NCI-H748 (cell line): Measurements from ENCODE around the gene NHERF2.

Experiments used
- DNase-seq: peaks from one replicate; lab custom pipeline; 2025; ENCODE audit not compliant: unreplicated experiment; lab: John Stamatoyannopoulos, UW

NHERF2 gene

GRCh38 chr16:2056681-2057407 lies 30.1 kb downstream of the NHERF2 start:
- no peak for DNase-seq

- DNase-seq = no peak
These were observed 30.7 kb downstream of the NHERF2 start for GRCh38 chr16:2057438-2057837.

GRCh38 chr16:2058420-2058819 lies 31.7 kb downstream of the NHERF2 start:
- no peak for DNase-seq

- DNase-seq = no peak
These were observed 32.2 kb downstream of the NHERF2 start for GRCh38 chr16:2058872-2059271.

- no peak for DNase-seq
These were observed 33.6 kb downstream of the NHERF2 start for GRCh38 chr16:2060346-2060745.

GRCh38 chr16:2061023-2061422 lies 34.3 kb downstream of the NHERF2 start:
- no peak for DNase-seq

GRCh38 chr16:2061526-2061925 lies 34.8 kb downstream of the NHERF2 start:
- DNase-seq = no peak

GRCh38 chr16:2062801-2063200 lies 36.1 kb downstream of the NHERF2 start:
- DNase-seq = no peak

GRCh38 chr16:2063861-2064260 lies 37.2 kb downstream of the NHERF2 start:
- DNase-seq = no peak

- no peak for DNase-seq
These were observed 37.8 kb downstream of the NHERF2 start for GRCh38 chr16:2064368-2064945.

- DNase-seq = no peak
These were observed 39.4 kb downstream of the NHERF2 start for GRCh38 chr16:2066139-2066538.

- no peak for DNase-seq
These were observed 44.1 kb downstream of the NHERF2 start for GRCh38 chr16:2070576-2071453.

- no peak for DNase-seq
These were observed 44.9 kb downstream of the NHERF2 start for GRCh38 chr16:2071454-2072202.

- no peak for DNase-seq
These were observed 46.2 kb downstream of the NHERF2 start for GRCh38 chr16:2072926-2073325.

GRCh38 chr16:2074071-2074470 lies 47.4 kb downstream of the NHERF2 start:
- no peak for DNase-seq

- no peak for DNase-seq
These were observed 48.9 kb downstream of the NHERF2 start for GRCh38 chr16:2075631-2076030.

GRCh38 chr16:2076072-2076865 lies 49.6 kb downstream of the NHERF2 start:
- no peak for DNase-seq

- no peak for DNase-seq
These were observed 50.3 kb downstream of the NHERF2 start for GRCh38 chr16:2077016-2077415.

GRCh38 chr16:2077696-2078095 lies 51.0 kb downstream of the NHERF2 start:
- DNase-seq = no peak

- no peak for DNase-seq
These were observed 51.4 kb downstream of the NHERF2 start for GRCh38 chr16:2078096-2078495.
